ENCODE data around the gene PF4V1. TPM values are rescaled to one million over a fixed set of nuclear protein-coding genes. Genes with fewer than 3 reads are reported as not detected.

The PF4V1 gene
- total RNA-seq, 2 donors from 2014 or later: not detected

- Histone ChIP-seq H3K36me3 (no peaks in the 10 kb centered on the region), H3K9me3 (no peaks in the 10 kb centered on the region)
- no peak for DNase-seq (ENCODE audit: low spot score)
Measured at GRCh38 chr4:73902817-73903547, 49.9 kb downstream of the PF4V1 start.

More at GRCh38 chr4:73902817-73903547, 49.9 kb downstream of the PF4V1 start:
- no peaks in the 10 kb centered on the region for H3K4me1 ChIP-seq (ENCODE audit: control insufficient read depth in 1 of 2, low read depth in 2 of 2)
- H3K27me3 ChIP-seq (replicated peaks; ENCODE audit: insufficient read depth): no peaks in the 10 kb centered on the region
- H3K4me3 ChIP-seq: no peak overlapping the region
- ATAC-seq (ENCODE audit: insufficient number of reproducible peaks, low FRiP score, low read depth): no peak
- no peak overlapping the region for H3K27ac ChIP-seq
- TF ChIP-seq CTCF (IDR thresholded peaks at IDR 0.05): no peak

Other genes with a start within 250 kb of the PF4V1 start
- under 1 TPM in 1 of 2 donors, not detected in 1; 0.56 TPM for gene RASSF6, start 232.9 kb upstream of the PF4V1 start, total RNA-seq
- 1 to 10 TPM; 5.4 to 6.9 TPM for gene CXCL8, start 112.7 kb upstream of the PF4V1 start, total RNA-seq
- gene CXCL6, start 16.6 kb upstream of the PF4V1 start, total RNA-seq: not detected
- 1 to 10 TPM in 1 of 2 donors, under 1 TPM in 1; 0.68 to 8.7 TPM for gene CXCL1, start 16.1 kb downstream of the PF4V1 start, total RNA-seq
- gene PF4, start 128.7 kb downstream of the PF4V1 start, total RNA-seq: not detected
- not detected for gene PPBP, start 134.9 kb downstream of the PF4V1 start, total RNA-seq
- gene CXCL5, start 145.4 kb downstream of the PF4V1 start, total RNA-seq: under 1 TPM in 1 of 2 donors, not detected in 1; 0.49 TPM
- gene CXCL3, start 185.4 kb downstream of the PF4V1 start, total RNA-seq: 10 to 100 TPM in 1 of 2 donors, 1 to 10 TPM in 1; 4.9 to 11.9 TPM
- gene CXCL2, start 245.9 kb downstream of the PF4V1 start, total RNA-seq: 10 to 100 TPM; 34.0 to 71.4 TPM

Data from thoracic aorta (tissue), 2 donors.